Measurements from ENCODE around the gene CTXN1.

The CTXN1 gene

GRCh38 chr19:7943444-7944176 lies 17.7 kb upstream of the CTXN1 start, which contains the start of gene TIMM44:
TIMM44 (minus strand) TSS chr19:7943666; CDS start chr19:7943651, 15 bp downstream.
- peak within 1 kb of the TSS; percentile 63 to 94 for H3K14ac ChIP-seq (ENCODE audit: low read length in 2 of 2)
- H3K4ac ChIP-seq (ENCODE audit: low read depth in 1 of 2, low read length in 2 of 2) = peak within 1 kb of the TSS; percentile 84

GRCh38 chr19:7942981-7943443 lies 17.1 kb upstream of the CTXN1 start:
- H3K4ac ChIP-seq (ENCODE audit: low read depth in 1 of 2, low read length in 2 of 2) = peak overlapping the region; percentile 84
- peak overlapping the region; percentile 82 for H3K27ac ChIP-seq (ENCODE audit: low read length, poor library complexity, severe bottlenecking)

More at GRCh38 chr19:7943444-7944176, 17.7 kb upstream of the CTXN1 start, which contains the start of gene TIMM44:
- peak within 1 kb of the TSS; percentile 55 for H2BK120ac ChIP-seq (ENCODE audit: low read depth, low read length)
- peak within 1 kb of the TSS; percentile 82 for H3K27ac ChIP-seq (ENCODE audit: low read length, poor library complexity, severe bottlenecking)
- H3K4me2 ChIP-seq (ENCODE audit: low read length, poor library complexity, severe bottlenecking) = peak within 1 kb of the TSS; percentile 100
- H3K4me3 ChIP-seq (ENCODE audit: insufficient read depth in 1 of 2, low read depth in 1 of 2, low read length in 2 of 2) = peak within 1 kb of the TSS; percentile 92 to 99
- peaks cover 15 to 18% of the 10 kb centered on the region in 2 experiments for H3K36me3 ChIP-seq (ENCODE audit: control insufficient read depth in 1 of 2, insufficient read depth in 2 of 2, low read depth in 1 of 2, low read length in 2 of 2)
- peak within 1 kb of the TSS; percentile 60 for H2AK5ac ChIP-seq (ENCODE audit: low read length, severe bottlenecking)
- H4K8ac ChIP-seq (ENCODE audit: low read length) = peak within 1 kb of the TSS; percentile 96
- peak within 1 kb of the TSS; percentile 85 for H2AFZ ChIP-seq (ENCODE audit: low read depth, low read length)
- no peaks in the 10 kb centered on the region for H3K27me3 ChIP-seq (ENCODE audit: control insufficient read depth in 1 of 2, insufficient read depth in 1 of 2, low read length in 2 of 2)
- no peaks in the 10 kb centered on the region for H3K9me3 ChIP-seq (ENCODE audit: control insufficient read depth, low read length)
- peaks cover 30% of the 10 kb centered on the region for H3K79me1 ChIP-seq (replicated peaks; ENCODE audit: low read length, poor library complexity, severe bottlenecking)
- H4K91ac ChIP-seq (ENCODE audit: low read length) = peak within 1 kb of the TSS; percentile 80
- H3K4me1 ChIP-seq (ENCODE audit: control insufficient read depth, insufficient read depth, low read depth, low read length) = peaks cover 10% of the 10 kb centered on the region
- H3K9ac ChIP-seq (ENCODE audit: low read length) = peak within 1 kb of the TSS; percentile 99
- H2BK15ac ChIP-seq (ENCODE audit: low read depth, poor library complexity, severe bottlenecking) = peak within 1 kb of the TSS; percentile 45
- H3K23ac ChIP-seq (ENCODE audit: low read length in 2 of 2) = peak within 1 kb of the TSS in 1 of 2 experiments; percentile 14
- WGBS = 1% methylated on average over 56 of the region's 56 CpGs
- H2BK5ac ChIP-seq (ENCODE audit: low read depth, low read length, poor library complexity, severe bottlenecking) = peak within 1 kb of the TSS; percentile 46
- peak within 1 kb of the TSS; percentile 88 to 99 for H3K18ac ChIP-seq (ENCODE audit: low read depth in 1 of 2, low read length in 2 of 2)
- DNase-seq = peak; percentile 100
- no peak within 1 kb of the TSS for H2BK12ac ChIP-seq (ENCODE audit: low read length in 2 of 2)

GRCh38 chr19:7941895-7942596 lies 16.1 kb upstream of the CTXN1 start:
- no peaks in the 10 kb centered on the region for H3K9me3 ChIP-seq (ENCODE audit: control insufficient read depth, low read length)
- H2AK5ac ChIP-seq (ENCODE audit: low read length, severe bottlenecking) = no peak overlapping the region
- no peak overlapping the region for H2BK15ac ChIP-seq (ENCODE audit: low read depth, poor library complexity, severe bottlenecking)
- 93% methylated on average over 19 of the region's 19 CpGs for WGBS
- H3K23ac ChIP-seq (ENCODE audit: low read length in 2 of 2) = no peak overlapping the region
- H3K9ac ChIP-seq (ENCODE audit: low read length) = peak overlapping the region; percentile 99
- H2BK120ac ChIP-seq (ENCODE audit: low read depth, low read length) = no peak overlapping the region
- H3K4me1 ChIP-seq (ENCODE audit: control insufficient read depth, insufficient read depth, low read depth, low read length) = peaks cover 10% of the 10 kb centered on the region
- no peak overlapping the region for H4K91ac ChIP-seq (ENCODE audit: low read length)
- H3K14ac ChIP-seq (ENCODE audit: low read length in 2 of 2) = no peak overlapping the region
- H3K27ac ChIP-seq (ENCODE audit: low read length, poor library complexity, severe bottlenecking) = no peak overlapping the region
- H4K8ac ChIP-seq (ENCODE audit: low read length) = no peak overlapping the region
- no peaks in the 10 kb centered on the region for H3K27me3 ChIP-seq (ENCODE audit: control insufficient read depth in 1 of 2, insufficient read depth in 1 of 2, low read length in 2 of 2)
- no peak overlapping the region for H2BK5ac ChIP-seq (ENCODE audit: low read depth, low read length, poor library complexity, severe bottlenecking)
- no peak overlapping the region for H2BK12ac ChIP-seq (ENCODE audit: low read length in 2 of 2)
- no peak overlapping the region for H3K4ac ChIP-seq (ENCODE audit: low read depth in 1 of 2, low read length in 2 of 2)
- H2AFZ ChIP-seq (ENCODE audit: low read depth, low read length) = no peak overlapping the region
- DNase-seq = no peak
- H3K4me2 ChIP-seq (ENCODE audit: low read length, poor library complexity, severe bottlenecking) = no peak overlapping the region
- peaks cover 34% of the 10 kb centered on the region for H3K79me1 ChIP-seq (replicated peaks; ENCODE audit: low read length, poor library complexity, severe bottlenecking)
- peaks cover 23 to 29% of the 10 kb centered on the region in 2 experiments for H3K36me3 ChIP-seq (ENCODE audit: control insufficient read depth in 1 of 2, insufficient read depth in 2 of 2, low read depth in 1 of 2, low read length in 2 of 2)
- H3K18ac ChIP-seq (ENCODE audit: low read depth in 1 of 2, low read length in 2 of 2) = no peak overlapping the region
- peak overlapping the region in 1 of 2 experiments; percentile 99 for H3K4me3 ChIP-seq (ENCODE audit: insufficient read depth in 1 of 2, low read depth in 1 of 2, low read length in 2 of 2)

More at GRCh38 chr19:7942981-7943443, 17.1 kb upstream of the CTXN1 start:
- Histone ChIP-seq H3K14ac (ENCODE audit: low read length in 2 of 2) (peak overlapping the region; percentile 63 to 94), H3K4me1 (ENCODE audit: control insufficient read depth, insufficient read depth, low read depth, low read length) (peaks cover 10% of the 10 kb centered on the region), H2AK5ac (ENCODE audit: low read length, severe bottlenecking) (no peak overlapping the region), H3K27me3 (ENCODE audit: control insufficient read depth in 1 of 2, insufficient read depth in 1 of 2, low read length in 2 of 2) (no peaks in the 10 kb centered on the region), H3K9me3 (ENCODE audit: control insufficient read depth, low read length) (no peaks in the 10 kb centered on the region), H2BK120ac (ENCODE audit: low read depth, low read length) (peak overlapping the region; percentile 55), H3K79me1 (replicated peaks; ENCODE audit: low read length, poor library complexity, severe bottlenecking) (peaks cover 30% of the 10 kb centered on the region), H3K4me2 (ENCODE audit: low read length, poor library complexity, severe bottlenecking) (peak overlapping the region; percentile 81), H3K36me3 (ENCODE audit: control insufficient read depth in 1 of 2, insufficient read depth in 2 of 2, low read depth in 1 of 2, low read length in 2 of 2) (peaks cover 15 to 21% of the 10 kb centered on the region in 2 experiments), H3K4me3 (ENCODE audit: insufficient read depth in 1 of 2, low read depth in 1 of 2, low read length in 2 of 2) (peak overlapping the region; percentile 92 to 99), H2BK5ac (ENCODE audit: low read depth, low read length, poor library complexity, severe bottlenecking) (peak overlapping the region; percentile 46), H3K23ac (ENCODE audit: low read length in 2 of 2) (peak overlapping the region in 1 of 2 experiments; percentile 14), H2AFZ (ENCODE audit: low read depth, low read length) (peak overlapping the region; percentile 85), H3K9ac (ENCODE audit: low read length) (peak overlapping the region; percentile 99), H4K8ac (ENCODE audit: low read length) (peak overlapping the region; percentile 96), H3K18ac (ENCODE audit: low read depth in 1 of 2, low read length in 2 of 2) (peak overlapping the region; percentile 88 to 99), H4K91ac (ENCODE audit: low read length) (peak overlapping the region; percentile 80), H2BK15ac (ENCODE audit: low read depth, poor library complexity, severe bottlenecking) (peak overlapping the region; percentile 45), H2BK12ac (ENCODE audit: low read length in 2 of 2) (no peak overlapping the region)
- WGBS = 10% methylated on average over 33 of the region's 33 CpGs
- no peak for DNase-seq

- Histone ChIP-seq H3K4me3 (ENCODE audit: insufficient read depth in 1 of 2, low read depth in 1 of 2, low read length in 2 of 2) (no peak overlapping the region), H3K23ac (ENCODE audit: low read length in 2 of 2) (no peak overlapping the region), H3K27ac (ENCODE audit: low read length, poor library complexity, severe bottlenecking) (no peak overlapping the region), H3K14ac (ENCODE audit: low read length in 2 of 2) (no peak overlapping the region), H2BK15ac (ENCODE audit: low read depth, poor library complexity, severe bottlenecking) (no peak overlapping the region), H2BK5ac (ENCODE audit: low read depth, low read length, poor library complexity, severe bottlenecking) (no peak overlapping the region), H3K9me3 (ENCODE audit: control insufficient read depth, low read length) (no peaks in the 10 kb centered on the region), H3K27me3 (ENCODE audit: control insufficient read depth in 1 of 2, insufficient read depth in 1 of 2, low read length in 2 of 2) (no peaks in the 10 kb centered on the region), H3K18ac (ENCODE audit: low read depth in 1 of 2, low read length in 2 of 2) (no peak overlapping the region), H3K79me1 (replicated peaks; ENCODE audit: low read length, poor library complexity, severe bottlenecking) (peaks cover 37% of the 10 kb centered on the region), H2AFZ (ENCODE audit: low read depth, low read length) (no peak overlapping the region), H3K4me2 (ENCODE audit: low read length, poor library complexity, severe bottlenecking) (no peak overlapping the region), H3K36me3 (ENCODE audit: control insufficient read depth in 1 of 2, insufficient read depth in 2 of 2, low read depth in 1 of 2, low read length in 2 of 2) (peaks cover 34 to 41% of the 10 kb centered on the region in 2 experiments), H2BK12ac (ENCODE audit: low read length in 2 of 2) (no peak overlapping the region), H3K9ac (ENCODE audit: low read length) (no peak overlapping the region), H3K4me1 (ENCODE audit: control insufficient read depth, insufficient read depth, low read depth, low read length) (peaks cover 8% of the 10 kb centered on the region), H4K8ac (ENCODE audit: low read length) (no peak overlapping the region), H2AK5ac (ENCODE audit: low read length, severe bottlenecking) (no peak overlapping the region), H3K4ac (ENCODE audit: low read depth in 1 of 2, low read length in 2 of 2) (no peak overlapping the region), H2BK120ac (ENCODE audit: low read depth, low read length) (no peak overlapping the region), H4K91ac (ENCODE audit: low read length) (no peak overlapping the region)
- DNase-seq = no peak
- over 99% methylated on average over 11 of the region's 13 CpGs for WGBS
Measured at GRCh38 chr19:7940841-7941240, 14.9 kb upstream of the CTXN1 start.

Measured in mesenchymal stem cell (in vitro differentiated cells and primary cell).